Epithelial cell of proximal tubule (primary cell): ENCODE results near the gene LTB4R2. TPM values are rescaled to one million over a fixed set of nuclear protein-coding genes. Genes with fewer than 3 reads are reported as not detected.

ENCODE experiments used
- DNase-seq: peaks from one replicate; pipeline ENCODE4 v3.0.0-alpha.2; 2011; ENCODE audit warnings: low read depth
- H3K4me3 ChIP-seq: 2 replicates; pipeline ENCODE4 v1.5.1; 2011; ENCODE audit warnings: low read depth, mild to moderate bottlenecking, low read length
- total RNA-seq: library from RNA; depleted of rRNA; stranded (reverse); fragments of >200 nt; gene quantifications from 2 replicates; pipeline ENCODE4 v1.2.3, GENCODE V29; 2015
- TF ChIP-seq, protein P1 (sequence below): conservative IDR thresholded peaks from 2 replicates; pipeline ENCODE4 v1.5.1; 2012; ENCODE audit warnings: low read depth, mild to moderate bottlenecking, low read length

Gene LTB4R2
- total RNA-seq, 1 donor from 2014 or later, result 2.7 TPM

DNA sequence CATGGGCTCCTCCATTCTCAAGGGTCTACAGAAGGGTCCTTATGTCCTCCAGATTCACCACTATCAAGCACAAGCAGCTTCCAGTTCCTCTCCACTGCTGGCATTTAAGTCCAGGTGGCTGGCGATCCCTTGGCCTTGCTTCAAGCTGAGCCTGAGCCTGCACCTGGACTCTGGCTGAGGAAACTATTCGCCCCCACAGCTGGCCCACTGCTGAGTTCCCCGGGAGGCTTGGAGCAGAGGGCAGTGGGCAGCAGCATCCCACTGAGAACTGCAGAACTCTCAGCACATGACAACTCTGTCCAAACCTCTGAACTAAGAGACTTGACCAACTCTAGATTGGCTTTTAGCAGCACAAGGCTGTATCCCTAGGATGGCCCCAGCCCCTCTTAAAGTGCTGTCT lies 27.2 kb upstream of the LTB4R2 start:
- TF ChIP-seq, protein P1, sequence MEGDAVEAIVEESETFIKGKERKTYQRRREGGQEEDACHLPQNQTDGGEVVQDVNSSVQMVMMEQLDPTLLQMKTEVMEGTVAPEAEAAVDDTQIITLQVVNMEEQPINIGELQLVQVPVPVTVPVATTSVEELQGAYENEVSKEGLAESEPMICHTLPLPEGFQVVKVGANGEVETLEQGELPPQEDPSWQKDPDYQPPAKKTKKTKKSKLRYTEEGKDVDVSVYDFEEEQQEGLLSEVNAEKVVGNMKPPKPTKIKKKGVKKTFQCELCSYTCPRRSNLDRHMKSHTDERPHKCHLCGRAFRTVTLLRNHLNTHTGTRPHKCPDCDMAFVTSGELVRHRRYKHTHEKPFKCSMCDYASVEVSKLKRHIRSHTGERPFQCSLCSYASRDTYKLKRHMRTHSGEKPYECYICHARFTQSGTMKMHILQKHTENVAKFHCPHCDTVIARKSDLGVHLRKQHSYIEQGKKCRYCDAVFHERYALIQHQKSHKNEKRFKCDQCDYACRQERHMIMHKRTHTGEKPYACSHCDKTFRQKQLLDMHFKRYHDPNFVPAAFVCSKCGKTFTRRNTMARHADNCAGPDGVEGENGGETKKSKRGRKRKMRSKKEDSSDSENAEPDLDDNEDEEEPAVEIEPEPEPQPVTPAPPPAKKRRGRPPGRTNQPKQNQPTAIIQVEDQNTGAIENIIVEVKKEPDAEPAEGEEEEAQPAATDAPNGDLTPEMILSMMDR, result no peak
- no peak for DNase-seq
- H3K4me3 ChIP-seq, result no peak overlapping the region

DNA sequence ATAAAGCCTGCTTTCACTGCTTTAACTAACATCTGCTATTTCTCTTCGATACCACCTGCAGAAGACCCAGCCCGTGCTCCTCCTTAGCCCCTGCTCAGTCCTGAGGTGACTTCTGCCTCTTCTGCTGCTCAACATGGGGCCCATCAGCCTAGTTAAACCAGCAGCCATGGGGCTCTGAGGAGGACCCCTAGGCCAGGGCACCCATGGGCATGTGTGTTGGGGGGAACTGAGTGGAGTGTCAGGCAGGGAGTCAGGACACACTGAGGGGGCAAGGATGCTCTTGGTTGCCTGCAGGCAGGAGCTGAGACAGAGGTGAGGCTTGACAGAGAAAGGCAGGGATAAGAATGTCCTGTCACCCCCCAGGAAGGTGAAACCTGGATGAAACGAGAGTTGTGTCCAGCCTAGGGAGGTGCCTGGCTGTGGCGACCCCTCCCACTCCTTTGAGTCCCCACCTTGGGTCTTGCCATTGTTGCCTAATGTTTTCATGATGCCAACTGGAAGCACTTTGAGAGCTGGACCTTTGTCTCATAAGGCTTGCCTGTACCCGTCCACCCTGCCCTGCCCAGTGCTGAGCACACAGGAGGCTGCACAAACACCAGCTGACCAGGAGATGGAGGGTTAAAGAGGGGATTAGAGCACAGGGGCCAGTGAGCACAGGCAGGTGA lies 26.0 kb upstream of the LTB4R2 start:
- DNase-seq, result no peak
- TF ChIP-seq, protein P1, result no peak
- H3K4me3 ChIP-seq, result no peak overlapping the region

DNA sequence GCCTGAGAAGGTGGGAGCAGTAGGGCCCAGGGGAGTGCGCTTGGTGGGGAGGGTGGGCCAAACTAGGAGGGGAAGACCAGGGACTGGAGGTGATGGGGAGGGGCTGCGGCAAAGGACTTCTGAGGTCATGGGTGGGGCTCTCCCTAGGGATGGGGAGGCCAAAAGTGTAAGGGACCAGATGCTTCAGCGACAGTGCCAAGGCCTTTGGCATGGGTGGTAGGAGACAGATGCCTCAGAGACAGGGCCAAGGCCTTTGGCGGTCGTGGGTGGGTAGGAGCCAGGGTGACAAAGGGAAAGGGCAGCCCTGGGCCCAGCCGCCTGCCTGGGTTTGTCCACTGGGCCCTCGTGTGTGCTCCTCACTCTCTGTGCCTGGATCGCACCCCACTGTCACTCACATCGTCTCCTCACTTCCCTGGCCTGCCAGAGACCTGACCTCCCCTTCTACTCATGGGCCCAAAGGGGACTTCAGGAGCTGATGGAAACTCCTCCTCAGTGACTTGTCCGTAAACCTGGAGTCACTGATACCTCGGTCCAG lies 25.4 kb upstream of the LTB4R2 start:
- TF ChIP-seq, protein P1, result no peak
- H3K4me3 ChIP-seq, result no peak overlapping the region
- DNase-seq, result no peak

DNA sequence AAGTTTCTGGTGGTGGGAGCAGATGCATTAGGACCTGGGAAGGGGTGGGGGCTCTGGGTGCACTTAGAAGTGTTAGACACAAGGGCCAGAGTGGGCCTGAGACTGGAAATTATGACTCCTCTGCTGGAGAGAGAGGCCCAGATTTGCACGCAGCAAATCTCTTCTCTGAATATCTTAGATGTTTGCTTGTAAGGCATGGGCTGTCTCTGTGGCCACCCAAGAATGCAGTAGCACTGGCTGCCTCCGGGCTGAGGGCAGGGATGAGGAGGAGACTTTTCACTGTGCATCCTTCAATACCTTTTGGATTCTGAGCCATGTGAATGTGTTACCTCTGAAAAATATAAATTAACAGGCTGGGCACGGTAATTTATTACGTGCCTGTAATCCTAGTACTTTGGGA lies 24.6 kb upstream of the LTB4R2 start:
- no peak for DNase-seq
- H3K4me3 ChIP-seq, result no peak overlapping the region
- TF ChIP-seq, protein P1, result no peak

DNA sequence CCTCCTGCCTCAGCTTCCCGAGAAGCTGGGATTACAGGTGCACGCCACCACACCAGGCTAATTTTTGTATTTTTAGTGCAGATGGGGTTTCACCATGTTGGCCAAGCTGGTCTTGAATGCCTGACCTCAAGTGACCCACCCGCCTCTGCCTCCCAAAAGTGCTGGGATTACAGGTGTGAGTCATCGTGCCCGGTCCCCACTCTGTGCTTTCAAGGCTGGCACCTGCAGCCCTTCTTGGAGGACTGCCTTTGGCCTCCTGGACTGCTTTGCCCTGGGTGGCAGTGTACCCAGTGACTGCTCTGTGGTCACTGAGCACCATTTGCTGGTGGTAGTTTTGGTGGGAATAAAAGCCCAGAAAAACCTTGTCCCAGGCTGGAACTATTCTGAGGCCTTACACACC lies 22.9 kb upstream of the LTB4R2 start:
- no peak for DNase-seq
- TF ChIP-seq, protein P1, result no peak
- H3K4me3 ChIP-seq, result no peak overlapping the region

DNA sequence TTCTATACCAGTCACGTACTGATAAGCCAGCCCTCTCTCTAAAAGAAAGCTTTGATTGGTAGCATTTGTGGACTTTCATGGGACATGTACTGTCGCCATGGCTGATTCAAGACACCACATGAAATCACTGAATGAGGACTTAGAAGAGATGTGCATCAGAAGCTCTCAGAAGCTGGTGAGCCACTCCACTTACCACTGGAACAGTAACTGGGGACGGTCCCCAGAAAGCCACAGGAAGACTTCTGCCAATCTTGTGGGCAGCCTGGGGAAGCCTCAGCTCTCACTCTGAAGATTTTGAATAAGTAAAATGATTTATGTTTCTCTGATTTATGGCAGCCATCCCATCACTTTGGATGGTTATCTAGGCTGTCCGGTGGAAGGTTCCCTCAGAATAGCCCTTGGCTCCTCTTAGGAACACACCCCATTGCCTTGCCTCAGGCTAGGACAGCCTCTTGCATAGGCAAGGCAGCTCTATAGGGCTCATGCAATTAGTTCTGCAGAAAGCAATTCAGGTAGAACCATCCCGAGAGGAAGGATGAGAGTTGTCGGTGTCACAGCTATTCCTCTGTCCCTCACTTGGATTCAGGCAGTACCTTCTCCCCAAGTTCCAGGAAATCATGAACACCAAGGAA lies 20.2 kb upstream of the LTB4R2 start:
- H3K4me3 ChIP-seq, result no peak overlapping the region
- TF ChIP-seq, protein P1, result no peak

More for the DNA sequence above, 20.2 kb upstream of the LTB4R2 start:
- no peak for DNase-seq
